Endothelial cell of umbilical vein (primary cell): ENCODE data around the gene BLTP3B.

Experiments
- CTCF ChIP-seq, 2 donors: IDR thresholded peaks; 1 replicate in 1 of 2; 2 replicates in 1 of 2; pipeline ENCODE4 v1.5.1; 2011; ENCODE audit warnings: low read length in 2 of 2, mild to moderate bottlenecking in 2 of 2, moderate library complexity in 2 of 2, control low read depth in 1 of 2, inconsistent platforms in 1 of 2, low read depth in 1 of 2; ENCODE audit not compliant: insufficient read depth in 1 of 2; ENCODE audit errors: extremely low read depth in 1 of 2
- EZH2 ChIP-seq: IDR thresholded peaks from 2 replicates; pipeline ENCODE4 v1.6.1; 2012; ENCODE audit warnings: borderline replicate concordance, low read depth, mild to moderate bottlenecking, moderate library complexity, low read length, inconsistent platforms; ENCODE audit not compliant: severe bottlenecking
- GATA2 ChIP-seq: IDR thresholded peaks from 2 replicates; pipeline ENCODE4 v1.7.0; 2011; ENCODE audit warnings: low read depth, mild to moderate bottlenecking, moderate library complexity, mixed read lengths, low read length; ENCODE audit not compliant: insufficient read length, insufficient read depth
- JUN ChIP-seq: IDR thresholded peaks from 2 replicates; pipeline ENCODE4 v1.6.1; 2011; ENCODE audit warnings: borderline replicate concordance, low read depth; ENCODE audit not compliant: insufficient read length, insufficient read depth
- MAX ChIP-seq: IDR thresholded peaks from 2 replicates; pipeline ENCODE4 v1.6.1; 2011; ENCODE audit not compliant: insufficient read depth, insufficient read length
- MYC ChIP-seq: IDR thresholded peaks from one replicate; pipeline ENCODE4 v1.6.1; 2011; ENCODE audit warnings: mild to moderate bottlenecking, low read depth, low read length
- POLR2A ChIP-seq: IDR thresholded peaks from 2 replicates; pipeline ENCODE4 v1.6.1; 2012; ENCODE audit warnings: low read depth, mild to moderate bottlenecking, control low read depth, low read length
- POLR2AphosphoS5 ChIP-seq: IDR thresholded peaks from 2 replicates; pipeline ENCODE4 v1.6.1; 2012; ENCODE audit warnings: low read depth, mild to moderate bottlenecking, control low read depth, low read length, moderate library complexity; ENCODE audit not compliant: insufficient read depth

DNA sequence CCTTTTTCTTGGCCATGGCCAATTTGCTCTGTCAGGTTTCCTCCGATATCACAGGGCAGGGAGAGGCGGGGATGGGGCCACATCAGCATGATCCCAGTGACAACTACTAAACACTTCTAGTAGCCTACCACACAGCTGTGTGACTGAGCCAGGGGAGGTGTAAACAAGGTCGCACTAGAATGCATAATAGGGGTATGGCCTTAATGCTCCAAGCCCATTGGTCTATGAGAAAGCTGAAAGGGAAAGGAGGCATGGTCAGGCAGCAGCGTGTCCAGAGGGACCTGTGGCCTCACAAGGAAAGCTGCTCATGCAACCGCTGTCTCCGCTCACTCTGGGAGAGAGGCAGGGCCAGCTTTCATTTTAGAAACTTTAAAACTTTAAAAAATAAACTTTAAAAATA, 30.4 kb upstream of the BLTP3B start:
- TF ChIP-seq POLR2A (no peak), CTCF (IDR thresholded peaks at IDR 0.05; ENCODE audit: extremely low read depth in 1 of 2, insufficient read depth in 1 of 2, low read depth in 1 of 2, low read length in 2 of 2) (no peak), POLR2AphosphoS5 (no peak), EZH2 (no peak), JUN (no peak), MAX (no peak), GATA2 (no peak), MYC (no peak)
